Peyer's patch (tissue), 4 donors: ENCODE measurements around the gene TBCD.

Source experiments
- POLR2A ChIP-seq, 2 donors: fragments of 450-650 bp; IDR thresholded peaks; one replicate each; pipeline ENCODE4 v1.5.1; 2017; ENCODE audit warnings: antibody characterized with exemption in 2 of 2, mild to moderate bottlenecking in 2 of 2, moderate library complexity in 2 of 2
- TF ChIP-seq, protein P1 (sequence below), 6 experiments: fragments of 450-650 bp in 4 of 6; fragments of 200-600 bp in 2 of 6; sonication (generic) in 1 of 6; IDR thresholded peaks; one replicate each; pipeline ENCODE4 v1.5.1; 2017 to 2019; ENCODE audit warnings: antibody characterized with exemption in 6 of 6, mild to moderate bottlenecking in 3 of 6, moderate library complexity in 1 of 6

- TF ChIP-seq POLR2A (IDR thresholded peaks at IDR 0.05) = no peak
- TF ChIP-seq, protein P1, sequence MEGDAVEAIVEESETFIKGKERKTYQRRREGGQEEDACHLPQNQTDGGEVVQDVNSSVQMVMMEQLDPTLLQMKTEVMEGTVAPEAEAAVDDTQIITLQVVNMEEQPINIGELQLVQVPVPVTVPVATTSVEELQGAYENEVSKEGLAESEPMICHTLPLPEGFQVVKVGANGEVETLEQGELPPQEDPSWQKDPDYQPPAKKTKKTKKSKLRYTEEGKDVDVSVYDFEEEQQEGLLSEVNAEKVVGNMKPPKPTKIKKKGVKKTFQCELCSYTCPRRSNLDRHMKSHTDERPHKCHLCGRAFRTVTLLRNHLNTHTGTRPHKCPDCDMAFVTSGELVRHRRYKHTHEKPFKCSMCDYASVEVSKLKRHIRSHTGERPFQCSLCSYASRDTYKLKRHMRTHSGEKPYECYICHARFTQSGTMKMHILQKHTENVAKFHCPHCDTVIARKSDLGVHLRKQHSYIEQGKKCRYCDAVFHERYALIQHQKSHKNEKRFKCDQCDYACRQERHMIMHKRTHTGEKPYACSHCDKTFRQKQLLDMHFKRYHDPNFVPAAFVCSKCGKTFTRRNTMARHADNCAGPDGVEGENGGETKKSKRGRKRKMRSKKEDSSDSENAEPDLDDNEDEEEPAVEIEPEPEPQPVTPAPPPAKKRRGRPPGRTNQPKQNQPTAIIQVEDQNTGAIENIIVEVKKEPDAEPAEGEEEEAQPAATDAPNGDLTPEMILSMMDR (IDR thresholded peaks at IDR 0.05) = no peak
Measured at GRCh38 chr17:82912484-82913089, 160.7 kb downstream of the TBCD start.
